OCI-LY1 (cell line): Measurements from ENCODE around the gene RBMS3.

ENCODE experiments used
- H2AFZ ChIP-seq: fragments of 200-600 bp; sonication (generic), shearing (Covaris generic); 2 replicates; pipeline ENCODE4 v1.6.0; 2014; ENCODE audit warnings: antibody characterized with exemption, mild to moderate bottlenecking, low read length
- H3F3A ChIP-seq: fragments of 200-600 bp; sonication (generic), shearing (Covaris generic); 2 replicates; pipeline ENCODE4 v1.6.0; 2014; ENCODE audit warnings: mild to moderate bottlenecking, antibody characterized with exemption, low read length, moderate library complexity; ENCODE audit not compliant: insufficient read depth
- H3K27ac ChIP-seq: fragments of 200-600 bp; sonication (generic); 2 replicates; pipeline ENCODE4 v1.5.1; 2014; ENCODE audit warnings: low read length, mixed run types, mild to moderate bottlenecking, low read depth; ENCODE audit not compliant: poor library complexity, severe bottlenecking
- H3K27me3 ChIP-seq: fragments of 200-600 bp; sonication (generic); 2 replicates; pipeline ENCODE4 v1.6.0; 2014; ENCODE audit warnings: antibody characterized with exemption, mild to moderate bottlenecking, low read length, moderate library complexity; ENCODE audit not compliant: insufficient read depth
- H3K36me3 ChIP-seq: fragments of 200-600 bp; sonication (generic); 2 replicates; pipeline ENCODE4 v1.6.1; 2014; ENCODE audit warnings: mild to moderate bottlenecking, antibody characterized with exemption, low read length, moderate library complexity, mixed read lengths; ENCODE audit not compliant: insufficient read depth
- H3K4me1 ChIP-seq: fragments of 200-600 bp; sonication (generic); 2 replicates; pipeline ENCODE4 v1.5.1; 2014; ENCODE audit warnings: mild to moderate bottlenecking, low read length, moderate library complexity; ENCODE audit not compliant: insufficient read depth, severe bottlenecking
- H3K4me2 ChIP-seq: fragments of 200-600 bp; sonication (generic), shearing (Covaris generic); 2 replicates; pipeline ENCODE4 v1.6.1; 2014; ENCODE audit warnings: low read length
- H3K4me3 ChIP-seq: fragments of 200-600 bp; sonication (generic); 2 replicates; pipeline ENCODE4 v1.5.1; 2014; ENCODE audit warnings: low read length, low read depth, mild to moderate bottlenecking, mixed read lengths; ENCODE audit not compliant: poor library complexity, severe bottlenecking
- H3K79me2 ChIP-seq: fragments of 200-600 bp; shearing (Covaris generic); 2 replicates; pipeline ENCODE4 v1.6.1; 2016; ENCODE audit warnings: mixed run types, low read length, mixed read lengths; ENCODE audit not compliant: insufficient read depth
- H3K9ac ChIP-seq: fragments of 200-600 bp; sonication (generic), shearing (Covaris generic); 2 replicates; pipeline ENCODE4 v1.6.1; 2014; ENCODE audit warnings: mild to moderate bottlenecking, low read length, mixed read lengths
- H3K9me2 ChIP-seq: fragments of 200-600 bp; sonication (generic), shearing (Covaris generic); 2 replicates; pipeline ENCODE4 v1.6.1; 2014; ENCODE audit warnings: low read depth, mild to moderate bottlenecking, low read length, mixed read lengths
- H3K9me3 ChIP-seq: fragments of 200-600 bp; shearing (Covaris generic); 2 replicates; pipeline ENCODE4 v1.6.1; 2014; ENCODE audit warnings: low read length, mixed read lengths
- H4K20me1 ChIP-seq: fragments of 200-600 bp; sonication (generic), shearing (Covaris generic); 2 replicates; pipeline ENCODE4 v1.6.0; 2016; ENCODE audit warnings: mild to moderate bottlenecking, low read length; ENCODE audit not compliant: insufficient read depth
- CTCF ChIP-seq: fragments of 200-600 bp; sonication (generic), shearing (Covaris generic); IDR thresholded peaks from 2 replicates; pipeline ENCODE4 v1.5.1; 2017; ENCODE audit warnings: mild to moderate bottlenecking, antibody characterized with exemption, low read length, moderate library complexity, mixed read lengths
- EZH2 ChIP-seq: fragments of 200-600 bp; sonication (generic), shearing (Covaris generic); IDR thresholded peaks from 2 replicates; pipeline ENCODE4 v1.8.0; 2017; ENCODE audit warnings: borderline replicate concordance, mixed run types, mild to moderate bottlenecking, antibody characterized with exemption, low read length, moderate library complexity, mixed read lengths

RBMS3 gene

GRCh38 chr3:29594261-29594660, 313.4 kb downstream of the RBMS3 start:
- TF ChIP-seq CTCF (no peak), EZH2 (no peak)

GRCh38 chr3:29597376-29598008, 316.6 kb downstream of the RBMS3 start:
- H3F3A ChIP-seq = no peaks in the 10 kb centered on the region
- no peaks in the 10 kb centered on the region for H4K20me1 ChIP-seq
- no peak for TF ChIP-seq CTCF
- no peak for TF ChIP-seq EZH2
- peaks cover 42% of the 10 kb centered on the region for H3K4me1 ChIP-seq
- H3K9me2 ChIP-seq = no peaks in the 10 kb centered on the region
- H3K9me3 ChIP-seq = no peaks in the 10 kb centered on the region
- no peaks in the 10 kb centered on the region for H3K27me3 ChIP-seq
- no peak overlapping the region for H3K4me3 ChIP-seq
- no peak overlapping the region for H3K27ac ChIP-seq
- no peaks in the 10 kb centered on the region for H3K79me2 ChIP-seq
- H3K36me3 ChIP-seq = 0 out of 2 replicates have a peak, but pooled peaks cover 2% of the 10 kb centered on the region
- no peak overlapping the region for H3K9ac ChIP-seq
- no peak overlapping the region for H2AFZ ChIP-seq
- H3K4me2 ChIP-seq = peak overlapping the region; percentile 2; the same call in 1 of the 2 replicates

More at GRCh38 chr3:29594261-29594660, 313.4 kb downstream of the RBMS3 start:
- H3K4me2 ChIP-seq = no peak overlapping the region
- no peak overlapping the region for H3K27ac ChIP-seq
- H3K9me2 ChIP-seq = no peaks in the 10 kb centered on the region
- H2AFZ ChIP-seq = no peak overlapping the region
- H3K36me3 ChIP-seq = peaks cover 2% of the 10 kb centered on the region; the same call in 1 of the 2 replicates
- peaks cover 22% of the 10 kb centered on the region for H3K4me1 ChIP-seq
- no peaks in the 10 kb centered on the region for H3F3A ChIP-seq
- no peak overlapping the region for H3K4me3 ChIP-seq
- H3K9ac ChIP-seq = no peak overlapping the region
- no peaks in the 10 kb centered on the region for H4K20me1 ChIP-seq
- H3K27me3 ChIP-seq = no peaks in the 10 kb centered on the region
- no peaks in the 10 kb centered on the region for H3K9me3 ChIP-seq
- H3K79me2 ChIP-seq = no peaks in the 10 kb centered on the region

- H4K20me1 ChIP-seq = no peaks in the 10 kb centered on the region
- H3K4me1 ChIP-seq = peaks cover 39% of the 10 kb centered on the region
- H3K79me2 ChIP-seq = no peaks in the 10 kb centered on the region
- H3K27me3 ChIP-seq = no peaks in the 10 kb centered on the region
- no peak overlapping the region for H3K27ac ChIP-seq
- no peak overlapping the region for H3K4me3 ChIP-seq
- no peaks in the 10 kb centered on the region for H3F3A ChIP-seq
- no peak overlapping the region for H2AFZ ChIP-seq
- H3K9ac ChIP-seq = no peak overlapping the region
- TF ChIP-seq CTCF (no peak), EZH2 (no peak)
- H3K9me3 ChIP-seq = no peaks in the 10 kb centered on the region
- no peaks in the 10 kb centered on the region for H3K9me2 ChIP-seq
- no peak overlapping the region for H3K4me2 ChIP-seq
- no peaks in the 10 kb centered on the region for H3K36me3 ChIP-seq
Observed at GRCh38 chr3:29601861-29602585, 321.2 kb downstream of the RBMS3 start.
